Effector CD8-positive, alpha-beta T cell (primary cell): Measurements from ENCODE around the gene FOXRED1.
"Not testable (repeated sequence)": the region's sequence is repeated elsewhere in the genome, so short reads cannot be mapped to it uniquely, and the experiment has no call there.

Experiments
- DNase-seq: peaks from one replicate; lab custom pipeline; 2025; lab: John Stamatoyannopoulos, UW

The FOXRED1 gene

GRCh38 chr11:126277322-126277721 lies 8.4 kb downstream of the FOXRED1 start:
- no peak for DNase-seq

GRCh38 chr11:126277780-126278179 lies 8.8 kb downstream of the FOXRED1 start:
- DNase-seq: no peak

- no peak for DNase-seq
Observed at GRCh38 chr11:126279191-126279590, 10.2 kb downstream of the FOXRED1 start.

GRCh38 chr11:126280595-126280994 lies 11.6 kb downstream of the FOXRED1 start:
- no peak for DNase-seq

- DNase-seq: no peak
Observed at GRCh38 chr11:126281245-126281644, 12.3 kb downstream of the FOXRED1 start.

GRCh38 chr11:126281666-126282175 lies 12.8 kb downstream of the FOXRED1 start:
- no peak for DNase-seq

GRCh38 chr11:126282361-126282735 lies 13.4 kb downstream of the FOXRED1 start:
- no peak for DNase-seq

- peak; percentile 37 for DNase-seq
Observed at GRCh38 chr11:126282736-126283591, 14.0 kb downstream of the FOXRED1 start, which contains the start of gene TIRAP. TSS of gene TIRAP (plus strand) at chr11:126283093. CDS start at chr11:126290895, 7,802 bp downstream.

- DNase-seq: peak; percentile 56
Observed at GRCh38 chr11:126284829-126285228, 15.9 kb downstream of the FOXRED1 start.

- DNase-seq: no peak
Observed at GRCh38 chr11:126288237-126288636, 19.3 kb downstream of the FOXRED1 start.

- no peak for DNase-seq
Observed at GRCh38 chr11:126290887-126291286, 21.9 kb downstream of the FOXRED1 start.

GRCh38 chr11:126293726-126294125 lies 24.8 kb downstream of the FOXRED1 start:
- no peak for DNase-seq

GRCh38 chr11:126297004-126297403 lies 28.1 kb downstream of the FOXRED1 start:
- DNase-seq: no peak

- DNase-seq: peak; percentile 74
Observed at GRCh38 chr11:126303623-126304456, 34.9 kb downstream of the FOXRED1 start, which contains the start of gene DCPS. TSS of gene DCPS (plus strand) at chr11:126304060. CDS start at chr11:126304081, 21 bp downstream.

- no peak for DNase-seq
Observed at GRCh38 chr11:126304457-126305075, 35.6 kb downstream of the FOXRED1 start.

- DNase-seq: no peak
Observed at GRCh38 chr11:126305699-126306098, 36.7 kb downstream of the FOXRED1 start.

GRCh38 chr11:126307706-126308105 lies 38.8 kb downstream of the FOXRED1 start:
- DNase-seq: no peak

GRCh38 chr11:126308271-126308671 lies 39.3 kb downstream of the FOXRED1 start:
- no peak for DNase-seq

GRCh38 chr11:126308771-126309170 lies 39.8 kb downstream of the FOXRED1 start:
- not testable (repeated sequence) for DNase-seq

- DNase-seq: peak; percentile 21
Observed at GRCh38 chr11:126310200-126310991, 41.4 kb downstream of the FOXRED1 start.

- DNase-seq: no peak
Observed at GRCh38 chr11:126310992-126311310, 42.0 kb downstream of the FOXRED1 start.
